ENCODE measurements around the gene SLC38A8.

The SLC38A8 gene

DNA sequence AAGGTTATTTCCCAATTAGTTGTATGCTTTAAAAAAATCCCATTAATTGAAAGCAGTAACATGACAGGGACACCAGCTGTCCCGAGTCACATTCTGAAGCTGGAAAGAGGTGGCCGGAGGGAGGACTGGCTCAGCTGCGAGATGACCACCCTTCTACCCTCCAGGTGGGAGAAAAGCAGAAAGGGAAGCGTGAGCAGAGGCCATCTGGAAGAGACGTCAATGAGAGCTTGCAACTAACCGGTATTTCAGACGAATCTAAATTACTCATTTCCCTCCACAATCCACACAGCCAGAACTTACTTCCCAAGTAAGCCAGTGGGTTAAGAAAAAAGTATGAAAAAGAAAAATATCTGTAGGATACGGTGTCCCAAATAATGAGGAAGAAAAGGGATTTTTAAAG is 28.5 kb upstream of the SLC38A8 start:
- TF ChIP-seq CTCF (IDR thresholded peaks at IDR 0.05; ENCODE audit: low read depth, low read length): no peak
- H3K4me3 ChIP-seq (replicated peaks in 1 of 2; ENCODE audit: low read depth in 2 of 2, low read length in 2 of 2): no peak overlapping the region
- no peak for DNase-seq (ENCODE audit: low read depth in 2 of 2)

DNA sequence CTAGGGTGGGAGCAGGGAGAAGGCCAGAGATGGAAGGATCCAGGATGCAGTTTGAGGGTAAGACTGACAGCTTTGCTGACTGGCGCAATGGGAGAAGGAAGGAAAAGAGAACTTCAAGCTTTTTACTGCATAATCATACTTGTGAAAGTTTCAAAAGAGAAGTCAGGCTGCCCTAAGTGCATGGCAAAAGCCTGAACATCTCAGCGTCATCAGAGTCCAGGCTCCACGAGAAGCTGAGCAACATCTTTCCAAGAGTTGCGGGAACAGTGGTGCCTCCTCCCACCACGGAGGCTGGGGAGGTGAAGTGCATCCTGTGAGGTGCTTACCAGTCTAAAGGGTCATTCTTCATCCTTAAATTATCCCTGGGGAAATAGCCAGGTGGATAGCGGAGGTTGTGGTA is 26.9 kb upstream of the SLC38A8 start:
- no peak for TF ChIP-seq CTCF (IDR thresholded peaks at IDR 0.05; ENCODE audit: low read depth, low read length)
- no peak overlapping the region for H3K4me3 ChIP-seq (replicated peaks in 1 of 2; ENCODE audit: low read depth in 2 of 2, low read length in 2 of 2)
- no peak for DNase-seq (ENCODE audit: low read depth in 2 of 2)

GRCh38 chr16:84068783-84069462 is 26.3 kb upstream of the SLC38A8 start:
- DNase-seq (ENCODE audit: low read depth in 2 of 2): no peak
- TF ChIP-seq CTCF (IDR thresholded peaks at IDR 0.05; ENCODE audit: low read depth, low read length): no peak
- H3K4me3 ChIP-seq (replicated peaks in 1 of 2; ENCODE audit: low read depth in 2 of 2, low read length in 2 of 2): no peak overlapping the region

- H3K4me3 ChIP-seq (replicated peaks in 1 of 2; ENCODE audit: low read depth in 2 of 2, low read length in 2 of 2): no peak overlapping the region
- no peak for DNase-seq (ENCODE audit: low read depth in 2 of 2)
- TF ChIP-seq CTCF (IDR thresholded peaks at IDR 0.05; ENCODE audit: low read depth, low read length): no peak
Measured at GRCh38 chr16:84068041-84068440, 25.4 kb upstream of the SLC38A8 start.

DNA sequence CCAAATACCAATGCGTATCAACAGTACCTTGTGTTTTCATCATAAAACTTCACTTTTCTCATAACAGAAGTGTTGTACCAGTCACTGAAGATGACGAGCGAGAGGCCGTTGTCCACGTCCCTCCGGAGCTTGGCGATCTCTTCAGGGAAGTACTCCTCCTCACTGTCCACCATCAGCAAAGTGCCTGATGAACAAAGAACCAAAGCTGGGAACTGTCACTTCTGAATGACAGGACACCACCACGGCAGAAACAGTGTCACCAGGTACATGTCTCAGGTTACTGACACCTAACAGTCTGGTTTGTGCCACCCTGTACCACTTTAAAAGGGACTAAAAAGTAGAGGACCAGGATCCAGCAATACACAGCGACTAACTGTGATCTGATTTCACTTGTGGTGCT is 25.0 kb upstream of the SLC38A8 start:
- DNase-seq (ENCODE audit: low read depth in 2 of 2): no peak
- TF ChIP-seq CTCF (IDR thresholded peaks at IDR 0.05; ENCODE audit: low read depth, low read length): no peak
- no peak overlapping the region for H3K4me3 ChIP-seq (replicated peaks in 1 of 2; ENCODE audit: low read depth in 2 of 2, low read length in 2 of 2)

DNA sequence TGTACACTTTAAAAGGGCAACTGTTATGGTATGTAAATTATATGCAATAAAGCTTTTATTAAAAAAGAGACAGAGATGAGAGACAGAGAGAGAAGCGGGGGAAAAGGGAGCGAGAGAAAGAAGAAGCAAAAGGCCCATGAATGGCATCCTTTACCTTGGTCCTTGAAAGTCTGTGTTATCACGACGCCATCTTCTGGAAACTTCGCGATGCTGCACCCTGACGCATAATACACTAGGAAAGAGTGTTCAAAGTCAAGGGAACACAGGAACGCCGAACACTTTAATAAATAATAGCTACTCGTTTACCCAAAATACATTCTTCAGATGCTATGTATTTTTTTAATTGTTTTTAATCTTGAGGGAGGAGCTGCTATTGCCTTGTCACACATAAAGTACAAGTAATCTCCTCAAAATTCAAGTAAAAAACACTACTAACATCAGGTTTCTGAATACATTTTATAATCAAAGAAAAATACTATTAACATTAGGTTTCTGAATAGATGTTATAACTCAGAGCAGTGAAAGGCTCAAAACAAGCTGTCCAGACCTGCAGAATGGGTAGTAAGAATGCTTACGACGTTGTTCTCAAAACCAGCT is 23.0 kb upstream of the SLC38A8 start:
- peak; percentile 68 to 74 for DNase-seq (ENCODE audit: low read depth in 2 of 2)

More for the DNA sequence above, 23.0 kb upstream of the SLC38A8 start:
- peak; percentile 76 for TF ChIP-seq CTCF (IDR thresholded peaks at IDR 0.05; ENCODE audit: low read depth, low read length)
- no peak overlapping the region for H3K4me3 ChIP-seq (replicated peaks in 1 of 2; ENCODE audit: low read depth in 2 of 2, low read length in 2 of 2)
